Glutamatergic neuron (in vitro differentiated cells): ENCODE data around the gene CNN3. TPM values are rescaled to one million over a fixed set of nuclear protein-coding genes. Genes with fewer than 3 reads are reported as not detected.

Source experiments
- DNase-seq: peaks from one replicate; pipeline ENCODE4 v3.0.0; 2022
- H3K27ac Mint-ChIP-seq: one replicate; pipeline ENCODE4 v1.8.0; 2020; ENCODE audit warnings: mild to moderate bottlenecking, mixed read lengths, inconsistent platforms; ENCODE audit not compliant: unreplicated experiment
- H3K27me3 Mint-ChIP-seq: one replicate; pipeline ENCODE4 v1.8.0; 2020; ENCODE audit warnings: mild to moderate bottlenecking, moderate library complexity, mixed read lengths, inconsistent platforms; ENCODE audit not compliant: unreplicated experiment
- H3K36me3 Mint-ChIP-seq: one replicate; pipeline ENCODE4 v1.8.0; 2020; ENCODE audit warnings: mild to moderate bottlenecking, mixed read lengths, inconsistent platforms; ENCODE audit not compliant: unreplicated experiment
- H3K4me1 Mint-ChIP-seq: one replicate; pipeline ENCODE4 v1.8.0; 2020; ENCODE audit warnings: mild to moderate bottlenecking, low read depth, mixed read lengths, inconsistent platforms; ENCODE audit not compliant: unreplicated experiment
- H3K4me3 Mint-ChIP-seq: one replicate; pipeline ENCODE4 v1.8.0; 2020; ENCODE audit warnings: mild to moderate bottlenecking, mixed read lengths, inconsistent platforms; ENCODE audit not compliant: unreplicated experiment
- H3K9me3 Mint-ChIP-seq: one replicate; pipeline ENCODE4 v1.8.0; 2020; ENCODE audit warnings: mild to moderate bottlenecking, moderate library complexity, mixed read lengths, inconsistent platforms; ENCODE audit not compliant: unreplicated experiment
- total RNA-seq: library from RNA; stranded (reverse); fragmentation: NEBNext Ultra II Directional; extraction: Animal tissue kit (Norgen Biotek cat#: 25700); gene quantifications from one replicate; pipeline ENCODE4 v1.2.1, GENCODE V29; 2021; ENCODE audit not compliant: unreplicated experiment
- TF ChIP-seq, protein P1 (sequence below): fragments of 200-600 bp; sonication (generic); IDR thresholded peaks from one replicate; pipeline ENCODE4 v1.5.0; 2021; ENCODE audit not compliant: partially characterized antibody, unreplicated experiment

CNN3 gene
- total RNA-seq, 1 donor from 2014 or later: 383 TPM

DNA sequence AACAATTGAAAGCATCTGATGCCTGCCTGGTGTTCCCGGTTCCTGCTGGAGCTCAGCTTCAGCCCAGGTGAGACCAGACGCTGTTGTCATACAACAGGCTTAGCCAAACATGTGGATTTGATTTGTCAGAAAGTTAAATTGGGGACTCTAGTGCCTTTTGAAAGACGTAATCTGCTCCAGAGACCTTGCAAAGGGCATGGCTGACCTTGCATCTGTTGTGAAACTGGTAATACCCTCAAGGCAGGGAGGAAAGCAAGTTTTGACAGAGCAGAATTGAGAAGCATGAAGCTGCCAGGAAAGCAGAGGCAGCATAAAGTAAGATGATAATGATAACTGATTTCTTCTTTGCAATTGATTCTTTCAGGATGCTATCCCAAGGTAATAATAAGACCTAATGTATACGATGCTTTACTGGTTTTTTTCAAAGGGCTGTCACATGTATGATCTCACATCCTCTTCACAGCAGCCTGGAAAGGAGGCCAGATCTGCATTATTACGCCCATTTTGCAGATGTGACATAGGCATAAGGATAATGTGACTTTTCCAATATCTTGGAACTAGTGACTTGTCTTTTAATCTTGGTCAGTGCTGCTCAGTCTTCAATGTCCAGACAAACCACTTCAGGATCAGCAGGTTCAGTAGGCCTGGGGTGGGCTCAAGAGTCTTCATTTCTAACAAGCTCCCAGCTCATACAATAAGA, 24.7 kb upstream of the CNN3 start:
- Mint-ChIP-seq H3K9me3 (peaks cover 1% of the 10 kb centered on the region), H3K27ac (no peak overlapping the region), H3K36me3 (no peaks in the 10 kb centered on the region), H3K4me3 (no peak overlapping the region), H3K4me1 (peaks cover 21% of the 10 kb centered on the region), H3K27me3 (peaks cover 6% of the 10 kb centered on the region)
- TF ChIP-seq, protein P1, sequence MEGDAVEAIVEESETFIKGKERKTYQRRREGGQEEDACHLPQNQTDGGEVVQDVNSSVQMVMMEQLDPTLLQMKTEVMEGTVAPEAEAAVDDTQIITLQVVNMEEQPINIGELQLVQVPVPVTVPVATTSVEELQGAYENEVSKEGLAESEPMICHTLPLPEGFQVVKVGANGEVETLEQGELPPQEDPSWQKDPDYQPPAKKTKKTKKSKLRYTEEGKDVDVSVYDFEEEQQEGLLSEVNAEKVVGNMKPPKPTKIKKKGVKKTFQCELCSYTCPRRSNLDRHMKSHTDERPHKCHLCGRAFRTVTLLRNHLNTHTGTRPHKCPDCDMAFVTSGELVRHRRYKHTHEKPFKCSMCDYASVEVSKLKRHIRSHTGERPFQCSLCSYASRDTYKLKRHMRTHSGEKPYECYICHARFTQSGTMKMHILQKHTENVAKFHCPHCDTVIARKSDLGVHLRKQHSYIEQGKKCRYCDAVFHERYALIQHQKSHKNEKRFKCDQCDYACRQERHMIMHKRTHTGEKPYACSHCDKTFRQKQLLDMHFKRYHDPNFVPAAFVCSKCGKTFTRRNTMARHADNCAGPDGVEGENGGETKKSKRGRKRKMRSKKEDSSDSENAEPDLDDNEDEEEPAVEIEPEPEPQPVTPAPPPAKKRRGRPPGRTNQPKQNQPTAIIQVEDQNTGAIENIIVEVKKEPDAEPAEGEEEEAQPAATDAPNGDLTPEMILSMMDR: no peak
- no peak for DNase-seq

DNA sequence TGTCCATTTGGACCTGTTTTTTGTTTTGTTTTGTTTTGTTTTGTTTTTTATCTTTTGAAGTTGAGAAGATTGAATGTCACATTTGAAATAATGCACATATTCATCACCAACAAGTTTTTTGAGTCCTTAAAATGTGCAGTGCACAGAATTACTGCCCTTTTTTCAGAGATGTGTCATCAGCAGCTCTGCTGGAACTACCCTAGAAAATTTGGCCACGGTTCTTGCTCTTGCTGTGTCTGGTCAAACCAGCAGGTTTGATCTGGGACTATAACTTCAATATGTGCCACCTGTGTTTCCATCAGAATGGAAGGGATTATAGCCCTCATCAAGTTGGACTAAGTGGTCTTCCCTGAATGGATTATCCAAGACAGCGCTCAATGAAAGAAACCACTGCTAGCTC, 24.1 kb upstream of the CNN3 start:
- no peak overlapping the region for H3K4me3 Mint-ChIP-seq
- H3K27ac Mint-ChIP-seq: no peak overlapping the region
- peaks cover 6% of the 10 kb centered on the region for H3K27me3 Mint-ChIP-seq
- H3K9me3 Mint-ChIP-seq: peaks cover 1% of the 10 kb centered on the region
- peaks cover 20% of the 10 kb centered on the region for H3K4me1 Mint-ChIP-seq
- no peaks in the 10 kb centered on the region for H3K36me3 Mint-ChIP-seq
- TF ChIP-seq, protein P1: no peak
- DNase-seq: no peak

DNA sequence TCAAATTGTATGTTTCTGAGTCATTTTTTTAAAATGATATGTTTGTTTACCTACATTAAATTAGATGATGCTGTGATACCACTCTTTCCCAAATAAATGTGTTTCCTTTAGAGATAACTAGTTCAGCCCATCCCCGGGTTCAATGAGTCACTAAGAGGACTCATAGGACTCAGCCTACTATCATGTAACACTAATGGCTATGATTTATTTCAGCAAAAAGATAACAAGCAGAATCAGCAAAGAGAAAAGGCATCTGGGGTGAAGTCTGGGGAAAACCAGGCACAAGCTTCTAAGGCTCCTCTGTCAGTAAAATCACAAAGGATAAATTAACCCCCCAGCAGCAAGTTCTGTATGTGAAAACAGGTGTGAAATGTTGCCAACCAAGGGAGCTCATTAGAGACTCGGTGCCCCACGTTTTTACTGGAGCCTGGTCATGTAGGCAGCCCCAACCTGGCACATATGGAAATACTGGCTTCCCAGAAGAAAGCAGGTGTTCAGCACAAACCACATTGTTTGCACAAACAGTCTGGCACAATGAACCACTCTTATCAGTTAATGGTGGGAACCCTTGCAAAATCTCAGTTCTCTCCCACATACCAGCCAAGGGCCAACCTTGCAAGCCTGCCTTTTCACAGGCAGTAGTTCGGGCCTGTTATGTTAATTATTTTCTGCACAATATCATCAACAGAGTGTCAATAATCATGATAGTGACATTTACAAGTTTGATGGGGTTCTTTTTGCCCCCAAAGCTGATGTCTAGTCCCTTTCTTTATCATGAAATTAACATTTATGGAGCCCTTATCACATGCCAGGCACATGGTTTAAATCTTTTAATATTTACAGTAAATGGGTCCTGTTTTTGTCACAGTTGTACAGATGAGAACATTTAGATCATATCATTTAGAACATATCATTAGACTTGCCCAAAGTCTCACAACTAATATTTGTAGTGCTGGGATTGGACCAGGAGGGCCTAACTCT, 23.1 kb upstream of the CNN3 start:
- Mint-ChIP-seq H3K36me3 (no peaks in the 10 kb centered on the region), H3K4me1 (peaks cover 12% of the 10 kb centered on the region), H3K4me3 (no peak overlapping the region), H3K27ac (no peak overlapping the region), H3K27me3 (peaks cover 4% of the 10 kb centered on the region), H3K9me3 (peaks cover 1% of the 10 kb centered on the region)
- DNase-seq: no peak
- TF ChIP-seq, protein P1: no peak

DNA sequence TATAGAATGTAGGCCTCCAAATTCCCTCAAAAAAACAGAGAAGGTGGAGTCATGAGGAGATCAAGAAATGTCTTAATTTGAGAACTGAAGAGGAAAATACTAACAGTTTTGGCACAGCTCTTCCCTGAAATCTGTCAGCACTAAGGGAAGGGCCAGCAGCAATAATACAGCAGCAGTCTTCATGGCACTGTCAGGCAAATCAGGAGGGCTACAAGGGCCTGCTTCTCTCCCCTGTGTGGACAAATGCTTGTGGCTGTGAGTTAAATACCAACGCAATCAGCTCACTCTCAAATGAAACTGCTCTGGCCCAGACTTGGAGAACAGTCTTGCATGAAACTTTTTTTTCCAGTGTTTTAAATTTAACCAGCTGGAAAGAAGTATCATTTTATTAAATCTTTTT, 20.5 kb upstream of the CNN3 start:
- Mint-ChIP-seq H3K9me3 (no peaks in the 10 kb centered on the region), H3K27me3 (no peaks in the 10 kb centered on the region), H3K4me3 (no peak overlapping the region), H3K27ac (no peak overlapping the region), H3K36me3 (peaks cover 4% of the 10 kb centered on the region), H3K4me1 (peaks cover 3% of the 10 kb centered on the region)
- no peak for DNase-seq
- TF ChIP-seq, protein P1: no peak
